HEK293 (cell line): Measurements from ENCODE around the gene FNDC10.
"Not testable (repeated sequence)": the region's sequence is repeated elsewhere in the genome, so short reads cannot be mapped to it uniquely, and the experiment has no call there.

Experiments used
- CTCF ChIP-seq: fragments of 450-650 bp; formaldehyde crosslinking; IDR thresholded peaks from 2 replicates; pipeline ENCODE4 v1.5.1; 2016; ENCODE audit warnings: missing biosample characterization, missing genetic modification characterization
- YY1 ChIP-seq: fragments of 450-650 bp; formaldehyde crosslinking; IDR thresholded peaks from 2 replicates; pipeline ENCODE4 v1.5.1; 2018; ENCODE audit warnings: missing biosample characterization, missing genetic modification characterization
- ZBTB17 ChIP-seq: fragments of 450-650 bp; formaldehyde crosslinking; IDR thresholded peaks from 2 replicates; pipeline ENCODE4 v1.5.1; 2016; ENCODE audit warnings: missing biosample characterization, missing genetic modification characterization
- ZBTB26 ChIP-seq: fragments of 450-650 bp; formaldehyde crosslinking; optimal IDR thresholded peaks from 2 replicates; pipeline ENCODE3; 2016; ENCODE audit warnings: missing biosample characterization, mild to moderate bottlenecking, missing genetic modification characterization
- ZNF202 ChIP-seq: fragments of 450-650 bp; formaldehyde crosslinking; IDR thresholded peaks from 2 replicates; pipeline ENCODE4 v1.5.1; 2016; ENCODE audit warnings: missing biosample characterization, missing genetic modification characterization, borderline replicate concordance
- ZNF24 ChIP-seq: fragments of 450-650 bp; formaldehyde crosslinking; IDR thresholded peaks from 2 replicates; pipeline ENCODE4 v1.5.1; 2016; ENCODE audit warnings: missing biosample characterization, missing genetic modification characterization
- ZNF362 ChIP-seq: fragments of 450-650 bp; formaldehyde crosslinking; IDR thresholded peaks from 2 replicates; pipeline ENCODE4 v1.5.1; 2016; ENCODE audit warnings: missing biosample characterization, missing genetic modification characterization
- ZNF488 ChIP-seq: fragments of 450-650 bp; formaldehyde crosslinking; IDR thresholded peaks from 2 replicates; pipeline ENCODE4 v1.5.1; 2016; ENCODE audit warnings: missing biosample characterization, missing genetic modification characterization
- ZNF639 ChIP-seq: fragments of 450-650 bp; formaldehyde crosslinking; IDR thresholded peaks from 2 replicates; pipeline ENCODE4 v1.5.1; 2016; ENCODE audit warnings: missing biosample characterization, missing genetic modification characterization

- TF ChIP-seq ZNF639 (tag by site-specific recombination); ZBTB17 (tag by site-specific recombination); CTCF (tag by site-specific recombination); ZNF488 (tag by site-specific recombination); ZNF24 (tag by site-specific recombination); ZNF362; YY1 (tag by site-specific recombination); ZNF202 (tag by site-specific recombination); ZBTB26: not testable (repeated sequence)
Observed at GRCh38 chr1:1637479-1637875, 37.5 kb upstream of the FNDC10 start.
